Gastroesophageal sphincter (tissue), 4 donors: ENCODE data around the gene TBKBP1. TPM values are rescaled to one million over a fixed set of nuclear protein-coding genes. Genes with fewer than 3 reads are reported as not detected.

Experiments
- ATAC-seq: fragments of 150-250 bp; one replicate; pipeline ENCODE4 v1.9.1; 2016; ENCODE audit warnings: mild to moderate bottlenecking, moderate library complexity
- H3K27ac ChIP-seq, 4 donors: fragments of 200-600 bp; sonication (generic) in 3 of 4; 1 replicate in 3 of 4; 2 replicates in 1 of 4; pipeline ENCODE4 v1.5.1; 2016 to 2019
- H3K27me3 ChIP-seq: fragments of 200-600 bp; sonication (generic); one replicate; pipeline ENCODE4 v1.5.1; 2019
- H3K36me3 ChIP-seq, 2 donors: fragments of 200-600 bp; sonication (generic); one replicate each; pipeline ENCODE4 v1.5.1; 2019; ENCODE audit warnings: control low read depth in 1 of 2
- H3K4me1 ChIP-seq, 3 donors: fragments of 200-600 bp; sonication (generic); 1 replicate in 2 of 3; 2 replicates in 1 of 3; pipeline ENCODE4 v1.5.1; 2016 to 2019; ENCODE audit warnings: control low read depth in 2 of 3
- H3K4me3 ChIP-seq, 2 donors: fragments of 200-600 bp; sonication (generic); one replicate each; pipeline ENCODE4 v1.5.1; 2019; ENCODE audit warnings: mild to moderate bottlenecking in 1 of 2, moderate library complexity in 1 of 2
- H3K9me3 ChIP-seq, 3 donors: fragments of 200-600 bp; sonication (generic); one replicate each; pipeline ENCODE4 v1.5.1; 2017 to 2019; ENCODE audit warnings: control low read depth in 2 of 3
- EP300 ChIP-seq: sonication (generic); formaldehyde crosslinking; IDR thresholded peaks from one replicate; pipeline ENCODE4 v1.6.1; 2017; ENCODE audit warnings: antibody characterized with exemption, mild to moderate bottlenecking
- POLR2A ChIP-seq, 2 donors: fragments of 450-650 bp; IDR thresholded peaks; one replicate each; pipeline ENCODE4 v1.6.1; 2017; ENCODE audit warnings: antibody characterized with exemption in 2 of 2, mild to moderate bottlenecking in 2 of 2, moderate library complexity in 1 of 2
- POLR2AphosphoS5 ChIP-seq: sonication (generic); formaldehyde crosslinking; IDR thresholded peaks from one replicate; pipeline ENCODE4 v1.6.1; 2017; ENCODE audit warnings: antibody characterized with exemption
- WGBS, 2 donors: methylation state at CpG; one replicate each; pipeline ENCODE4 v1.1.5; 2018; ENCODE audit warnings: low coverage in 1 of 2; 5-methylcytosine and 5-hydroxymethylcytosine counted together
- total RNA-seq, 4 donors: library from RNA; depleted of rRNA; stranded (reverse); fragments of >200 nt; gene quantifications; one replicate each; pipeline ENCODE4 v1.1.0, GENCODE V29; 2016
- TF ChIP-seq, protein P1 (sequence below), 4 experiments: fragments of 200-600 bp in 2 of 4; fragments of 450-650 bp in 2 of 4; sonication (generic) in 1 of 4; IDR thresholded peaks; one replicate each; pipeline ENCODE4 v1.5.1; 2017 to 2019; ENCODE audit warnings: antibody characterized with exemption in 4 of 4, mild to moderate bottlenecking in 2 of 4, moderate library complexity in 2 of 4

TBKBP1 gene
- total RNA-seq, 4 donors from 2014 or later: 13.9 to 25.1 (median 18.0) TPM

DNA sequence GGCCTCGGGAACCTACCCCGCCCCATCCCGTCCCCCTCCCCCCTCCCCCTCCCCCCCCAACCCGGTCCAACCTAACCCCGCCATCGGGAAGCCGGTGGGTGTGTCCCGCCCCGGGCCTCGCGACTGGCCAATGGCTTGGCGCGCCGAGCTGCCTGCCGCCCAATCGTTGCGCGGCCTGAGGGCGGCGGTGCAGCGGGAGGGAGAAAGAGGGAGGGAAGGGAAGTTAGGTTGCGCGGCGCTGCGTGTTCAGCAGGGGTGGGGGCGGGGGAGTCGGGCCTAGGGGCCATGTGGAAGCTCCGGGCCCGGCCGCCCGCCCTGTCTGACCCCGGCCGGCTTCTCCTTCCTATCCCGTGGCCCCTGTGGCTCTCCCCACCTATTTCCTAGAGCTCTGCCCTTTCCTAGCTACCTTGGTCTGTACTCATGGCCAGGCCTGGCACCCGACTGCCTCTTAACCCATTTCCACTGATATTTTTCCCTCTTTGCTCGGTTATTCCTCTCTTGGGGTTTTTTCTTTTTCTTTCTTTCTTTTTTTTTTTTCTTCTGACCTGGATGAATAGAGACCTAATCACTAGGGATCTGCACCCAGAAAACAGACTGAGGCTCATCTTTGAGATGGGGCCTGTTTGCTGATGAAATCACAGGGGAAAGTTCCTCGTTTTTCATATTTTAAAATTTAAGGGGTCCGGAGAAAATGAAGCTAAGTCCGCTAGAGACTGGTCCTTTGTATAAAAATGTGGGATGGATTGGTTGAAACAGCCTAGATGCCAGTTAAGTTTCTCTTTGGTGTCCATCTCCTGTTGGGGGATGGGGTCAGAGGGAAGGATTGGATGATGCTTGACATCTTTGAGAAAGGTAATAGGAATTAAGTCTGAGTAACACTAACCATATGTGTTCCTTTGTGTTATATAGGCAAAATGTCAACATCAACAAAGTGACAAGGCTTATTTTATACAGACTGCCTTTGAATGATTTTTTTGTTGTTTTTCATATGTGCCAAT lies 43.1 kb upstream of the TBKBP1 start:
- Histone ChIP-seq H3K27me3 (no peaks in the 10 kb centered on the region), H3K27ac (peak overlapping the region; percentile 87 to 99 (median 98)), H3K4me1 (peaks cover 4 to 69% (median 19%) of the 10 kb centered on the region in 3 donors), H3K9me3 (no peaks in the 10 kb centered on the region), H3K36me3 (peaks cover 5 to 41% of the 10 kb centered on the region in 2 donors), H3K4me3 (peak overlapping the region; percentile 81 to 97)
- 4 to 5% methylated on average over 5 to 8 of the region's 39 CpGs for WGBS, 2 donors
- TF ChIP-seq EP300 (no peak), POLR2AphosphoS5 (peak; percentile 30), POLR2A (IDR thresholded peaks at IDR 0.05) (no peak)
- peak; percentile 74 for ATAC-seq

DNA sequence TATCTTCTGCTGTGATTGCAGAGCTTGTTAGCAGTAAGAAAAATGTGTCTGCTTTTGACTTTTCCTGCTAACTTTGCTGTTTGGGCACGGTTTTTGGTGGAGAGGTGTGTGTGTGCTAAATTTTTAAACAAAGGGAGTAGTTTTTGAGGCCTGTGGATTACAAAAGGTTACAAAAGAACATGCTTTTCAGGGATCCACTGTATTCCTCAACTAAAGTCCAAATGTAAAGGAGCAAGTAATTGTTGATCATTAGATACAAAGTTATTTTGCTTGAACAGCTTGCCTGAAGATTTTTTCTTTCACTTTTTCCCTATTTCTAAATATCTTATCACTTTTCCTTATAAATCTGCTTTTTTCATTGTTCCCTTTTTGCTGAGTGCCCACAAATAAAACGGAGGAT lies 42.3 kb upstream of the TBKBP1 start:
- Histone ChIP-seq H3K4me1 (peaks cover 4 to 77% (median 19%) of the 10 kb centered on the region in 3 donors), H3K36me3 (peaks cover 5 to 50% of the 10 kb centered on the region in 2 donors), H3K4me3 (no peak overlapping the region), H3K9me3 (no peaks in the 10 kb centered on the region), H3K27ac (no peak overlapping the region), H3K27me3 (no peaks in the 10 kb centered on the region)
- 30 to 52% methylated on average over 2 of the region's 2 CpGs for whole genome bisulfite sequencing, 2 donors
- ATAC-seq: no peak
- no peak for TF ChIP-seq POLR2AphosphoS5
- no peak for TF ChIP-seq EP300
- TF ChIP-seq POLR2A (IDR thresholded peaks at IDR 0.05): no peak
- TF ChIP-seq, protein P1, sequence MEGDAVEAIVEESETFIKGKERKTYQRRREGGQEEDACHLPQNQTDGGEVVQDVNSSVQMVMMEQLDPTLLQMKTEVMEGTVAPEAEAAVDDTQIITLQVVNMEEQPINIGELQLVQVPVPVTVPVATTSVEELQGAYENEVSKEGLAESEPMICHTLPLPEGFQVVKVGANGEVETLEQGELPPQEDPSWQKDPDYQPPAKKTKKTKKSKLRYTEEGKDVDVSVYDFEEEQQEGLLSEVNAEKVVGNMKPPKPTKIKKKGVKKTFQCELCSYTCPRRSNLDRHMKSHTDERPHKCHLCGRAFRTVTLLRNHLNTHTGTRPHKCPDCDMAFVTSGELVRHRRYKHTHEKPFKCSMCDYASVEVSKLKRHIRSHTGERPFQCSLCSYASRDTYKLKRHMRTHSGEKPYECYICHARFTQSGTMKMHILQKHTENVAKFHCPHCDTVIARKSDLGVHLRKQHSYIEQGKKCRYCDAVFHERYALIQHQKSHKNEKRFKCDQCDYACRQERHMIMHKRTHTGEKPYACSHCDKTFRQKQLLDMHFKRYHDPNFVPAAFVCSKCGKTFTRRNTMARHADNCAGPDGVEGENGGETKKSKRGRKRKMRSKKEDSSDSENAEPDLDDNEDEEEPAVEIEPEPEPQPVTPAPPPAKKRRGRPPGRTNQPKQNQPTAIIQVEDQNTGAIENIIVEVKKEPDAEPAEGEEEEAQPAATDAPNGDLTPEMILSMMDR (IDR thresholded peaks at IDR 0.05): no peak

DNA sequence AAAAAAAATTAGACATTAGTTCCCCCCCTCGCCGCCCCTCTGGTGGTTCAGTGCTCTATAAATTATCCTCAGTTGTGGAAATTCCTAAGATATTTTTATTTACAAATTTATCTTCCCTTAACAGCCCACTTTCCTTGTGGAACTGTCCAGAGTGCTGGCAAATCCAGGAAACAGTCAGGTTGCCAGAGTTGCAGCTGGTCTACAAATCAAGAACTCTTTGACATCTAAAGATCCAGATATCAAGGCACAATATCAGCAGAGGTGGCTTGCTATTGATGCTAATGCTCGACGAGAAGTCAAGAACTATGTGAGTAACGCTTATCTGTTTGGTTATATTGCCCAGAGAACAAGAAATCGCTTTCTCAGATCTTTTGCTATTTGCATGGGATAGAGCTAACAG lies 41.4 kb upstream of the TBKBP1 start:
- no peaks in the 10 kb centered on the region for H3K9me3 ChIP-seq
- TF ChIP-seq, protein P1 (IDR thresholded peaks at IDR 0.05): no peak
- TF ChIP-seq POLR2AphosphoS5 (no peak), EP300 (no peak), POLR2A (IDR thresholded peaks at IDR 0.05) (no peak)
- no peak for ATAC-seq
- no peak overlapping the region for H3K4me3 ChIP-seq
- no peaks in the 10 kb centered on the region for H3K27me3 ChIP-seq
- H3K36me3 ChIP-seq: peaks cover 11 to 59% of the 10 kb centered on the region in 2 donors
- H3K4me1 ChIP-seq: peaks cover 4 to 78% (median 19%) of the 10 kb centered on the region in 3 donors
- WGBS, 2 donors: 72 to 77% methylated on average over 6 of the region's 6 CpGs
- H3K27ac ChIP-seq: no peak overlapping the region

DNA sequence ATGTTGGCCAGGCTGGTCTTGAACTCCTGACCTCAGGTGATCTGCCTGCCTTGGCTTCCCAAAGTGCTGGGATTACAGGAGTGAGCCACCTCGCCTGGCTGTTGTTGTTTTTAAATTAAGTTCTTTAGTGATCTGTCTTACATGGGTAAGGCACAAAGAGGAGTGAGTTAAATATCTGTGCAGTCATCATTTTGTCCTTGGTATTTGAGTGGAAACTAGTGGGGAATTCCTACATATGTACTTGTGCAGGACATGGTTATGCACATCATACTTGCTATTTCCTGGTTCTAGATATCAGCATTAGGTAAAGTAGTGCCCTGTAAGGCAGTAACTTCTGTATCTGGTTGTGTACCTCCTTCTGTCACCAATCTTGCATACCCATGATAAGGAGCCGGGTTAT lies 40.5 kb upstream of the TBKBP1 start:
- 78 to 90% methylated on average over 1 to 2 of the region's 2 CpGs for WGBS, 2 donors

DNA sequence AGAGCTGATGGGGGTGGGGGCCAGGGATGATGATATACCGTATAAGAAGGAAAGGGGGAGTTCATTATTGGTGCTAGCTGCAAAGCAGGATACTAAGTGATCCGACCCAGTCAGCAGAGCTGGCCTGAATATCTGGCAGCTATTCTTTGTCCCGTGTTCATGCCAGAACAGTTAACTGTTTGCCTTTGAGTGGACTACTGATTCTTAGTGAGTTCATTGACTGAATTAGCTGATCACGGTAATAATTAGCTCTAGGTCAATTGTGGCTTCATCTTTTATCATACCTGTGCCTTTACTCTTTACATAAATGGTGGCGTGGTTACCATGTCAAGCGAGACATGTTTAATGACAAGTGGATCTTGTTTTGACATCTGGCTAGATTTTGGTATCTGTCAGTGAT lies 39.0 kb upstream of the TBKBP1 start:
- H3K9me3 ChIP-seq: no peaks in the 10 kb centered on the region
- peaks cover 17 to 83% of the 10 kb centered on the region in 2 donors for H3K36me3 ChIP-seq
- H3K27me3 ChIP-seq: no peaks in the 10 kb centered on the region
- no peak for TF ChIP-seq EP300
- TF ChIP-seq POLR2AphosphoS5: no peak
- no peak for TF ChIP-seq POLR2A (IDR thresholded peaks at IDR 0.05)
- TF ChIP-seq, protein P1 (IDR thresholded peaks at IDR 0.05): no peak
- no peak for ATAC-seq
- H3K4me3 ChIP-seq: no peak overlapping the region
- peaks cover 4 to 70% (median 15%) of the 10 kb centered on the region in 3 donors for H3K4me1 ChIP-seq
- WGBS, 2 donors: 42 to 47% methylated on average over 6 of the region's 6 CpGs
- H3K27ac ChIP-seq: no peak overlapping the region

More for the DNA sequence above, 40.5 kb upstream of the TBKBP1 start:
- Histone ChIP-seq H3K9me3 (no peaks in the 10 kb centered on the region), H3K36me3 (peaks cover 17 to 67% of the 10 kb centered on the region in 2 donors), H3K27ac (no peak overlapping the region), H3K4me3 (no peak overlapping the region), H3K4me1 (peaks cover 4 to 69% (median 17%) of the 10 kb centered on the region in 3 donors), H3K27me3 (no peaks in the 10 kb centered on the region)
- TF ChIP-seq POLR2AphosphoS5: no peak
- TF ChIP-seq POLR2A (IDR thresholded peaks at IDR 0.05): no peak
- TF ChIP-seq EP300: no peak
- TF ChIP-seq, protein P1 (IDR thresholded peaks at IDR 0.05): no peak
- ATAC-seq: no peak
